NCI-H1694 treated with DMSO at 0.1 percent for 48 hours (cell line): Measurements from ENCODE around the gene MAP3K2.

ENCODE experiments used
- DNase-seq: peaks from one replicate; lab custom pipeline; 2025; lab: John Stamatoyannopoulos, UW

Gene MAP3K2

DNA sequence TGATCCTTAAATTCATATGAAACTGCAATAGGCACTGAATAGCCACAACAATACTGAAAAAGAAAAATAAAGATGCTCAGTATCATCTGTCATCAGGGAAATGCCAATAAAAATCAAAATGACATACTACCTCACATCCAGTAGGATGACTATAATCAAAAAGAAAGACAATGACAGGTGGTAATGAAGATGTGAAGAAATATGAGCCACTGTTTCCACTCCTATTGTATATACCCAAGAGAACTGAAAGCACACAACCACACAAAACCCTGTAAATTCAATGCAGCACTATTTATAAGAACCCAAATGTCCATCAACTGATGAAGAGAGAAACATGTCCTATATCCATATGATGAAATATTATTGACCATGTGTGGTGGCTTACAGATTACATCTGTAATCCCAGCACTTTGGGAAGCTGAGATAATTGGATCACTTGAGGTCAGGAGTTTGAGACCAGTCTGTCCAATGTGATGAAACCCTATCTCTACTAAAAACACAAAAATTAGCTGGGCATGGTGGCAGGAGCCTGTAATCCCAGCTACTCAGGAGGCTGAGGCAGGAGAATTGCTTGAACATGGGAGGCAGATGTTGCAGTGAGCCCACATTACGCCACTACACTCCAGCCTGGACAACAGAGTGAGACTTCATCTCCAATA, 39.9 kb downstream of the MAP3K2 start:
- DNase-seq = no peak

DNA sequence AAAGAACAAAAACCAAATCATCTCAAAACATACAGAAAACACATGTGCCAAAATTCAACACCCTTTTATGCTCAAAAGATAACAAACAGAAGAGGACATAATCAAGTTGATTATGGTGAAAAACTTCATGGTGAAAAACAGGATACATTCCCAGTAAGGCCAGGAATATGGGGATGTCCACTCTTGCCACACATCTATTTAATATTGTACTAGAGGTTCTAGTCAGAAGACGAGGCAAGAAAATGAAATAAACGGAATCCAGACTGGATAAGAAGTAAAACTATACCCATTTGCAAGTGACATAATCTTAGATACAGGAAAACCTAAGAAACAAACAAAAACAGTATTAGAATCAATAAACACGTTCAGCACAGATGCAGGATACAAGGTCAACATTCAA, 40.8 kb downstream of the MAP3K2 start:
- DNase-seq = no peak

- DNase-seq = no peak
Measured at GRCh38 chr2:127343277-127343676, 44.5 kb downstream of the MAP3K2 start.

- no peak for DNase-seq
Measured at GRCh38 chr2:127342101-127342500, 45.7 kb downstream of the MAP3K2 start.

- no peak for DNase-seq
Measured at GRCh38 chr2:127332335-127332734, 55.4 kb downstream of the MAP3K2 start.

DNA sequence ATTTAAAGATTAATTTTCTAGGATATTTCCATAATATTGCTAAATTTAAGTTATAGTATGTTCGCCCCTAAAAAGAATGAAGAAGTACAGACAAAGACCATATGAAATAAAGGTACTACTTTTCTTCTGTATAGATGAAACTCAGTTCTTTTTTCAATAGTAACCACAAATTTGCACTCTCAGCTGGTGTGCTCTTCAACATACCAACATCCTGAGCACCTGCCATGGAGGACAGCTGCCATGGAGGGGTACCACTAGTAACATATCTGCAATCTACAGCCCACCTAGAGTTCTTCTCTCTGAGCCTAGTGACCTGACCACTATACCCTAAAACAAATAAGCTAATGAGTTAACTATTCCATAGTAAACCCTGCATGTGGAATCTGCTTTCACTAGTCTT, 57.0 kb downstream of the MAP3K2 start:
- no peak for DNase-seq

- DNase-seq = no peak
Measured at GRCh38 chr2:127326289-127326945, 61.4 kb downstream of the MAP3K2 start.

- DNase-seq = peak; percentile 60
Measured at GRCh38 chr2:127324635-127325034, 63.1 kb downstream of the MAP3K2 start.

DNA sequence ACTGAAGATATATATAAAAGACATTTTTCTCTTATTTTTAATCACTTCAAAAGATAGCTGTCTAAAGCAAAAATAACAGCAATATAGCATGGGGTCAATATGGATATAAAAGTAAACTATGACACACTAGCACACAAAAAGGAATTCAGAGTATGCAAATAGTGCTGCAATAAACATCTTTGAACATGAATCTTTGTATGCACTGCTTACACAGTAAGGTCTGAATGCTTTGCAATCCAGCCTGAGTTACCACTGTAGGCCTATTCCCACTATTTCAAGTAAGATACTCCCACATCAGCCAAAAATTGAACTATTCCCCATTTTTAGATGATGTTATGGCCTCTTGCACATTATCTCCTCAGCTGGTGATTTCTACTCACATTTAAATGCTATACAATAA, 66.5 kb downstream of the MAP3K2 start:
- no peak for DNase-seq

DNA sequence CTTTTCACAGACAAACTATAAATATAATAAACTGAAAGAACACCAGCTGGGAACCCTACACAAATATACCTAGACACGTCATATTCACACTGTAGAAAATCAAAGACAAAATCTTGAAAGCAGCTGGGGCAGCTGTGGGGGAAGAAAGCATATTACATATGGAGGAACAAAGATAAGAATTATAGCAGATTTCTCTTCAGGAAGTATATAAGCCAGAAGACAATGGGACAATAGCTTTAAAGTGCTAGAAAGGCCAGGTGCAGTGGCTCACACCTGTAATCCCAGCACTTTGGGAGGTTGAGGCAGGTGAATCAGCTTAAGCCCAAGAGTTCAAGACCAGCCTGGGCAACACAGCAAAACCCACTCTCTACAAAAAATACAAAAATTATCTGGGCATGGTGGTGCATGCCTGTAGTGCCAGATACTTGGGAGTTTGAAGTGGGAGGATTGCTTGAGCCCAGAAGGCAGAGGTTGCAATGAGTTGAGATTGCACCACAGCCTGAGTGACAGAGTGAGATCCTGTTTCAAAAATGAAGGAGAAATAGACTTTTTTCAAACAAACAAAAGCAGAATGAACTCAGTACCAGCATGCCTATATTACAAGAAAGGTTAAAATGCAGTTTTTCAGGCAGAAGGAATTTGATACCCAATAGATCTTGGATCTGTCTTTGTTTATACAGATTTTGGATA, 67.0 kb downstream of the MAP3K2 start:
- no peak for DNase-seq

DNA sequence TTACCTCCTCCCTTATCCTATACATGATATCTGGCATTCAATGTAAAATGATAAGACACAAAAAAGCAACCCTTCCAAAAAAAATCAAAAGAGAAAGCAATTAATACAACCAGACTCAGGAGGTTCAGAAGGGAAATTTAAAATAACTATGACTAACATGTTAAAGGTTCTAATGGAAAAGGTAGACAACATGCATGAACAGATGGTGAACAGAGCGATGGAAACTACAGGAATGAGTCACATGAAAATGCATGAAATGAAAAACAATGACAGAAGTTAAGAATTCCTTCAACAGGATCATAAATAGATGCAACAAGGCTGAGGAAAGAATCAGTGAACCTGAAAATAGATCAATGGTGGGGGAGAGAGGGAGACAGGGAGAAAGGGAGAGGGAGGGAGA, 67.7 kb downstream of the MAP3K2 start:
- DNase-seq = no peak

DNA sequence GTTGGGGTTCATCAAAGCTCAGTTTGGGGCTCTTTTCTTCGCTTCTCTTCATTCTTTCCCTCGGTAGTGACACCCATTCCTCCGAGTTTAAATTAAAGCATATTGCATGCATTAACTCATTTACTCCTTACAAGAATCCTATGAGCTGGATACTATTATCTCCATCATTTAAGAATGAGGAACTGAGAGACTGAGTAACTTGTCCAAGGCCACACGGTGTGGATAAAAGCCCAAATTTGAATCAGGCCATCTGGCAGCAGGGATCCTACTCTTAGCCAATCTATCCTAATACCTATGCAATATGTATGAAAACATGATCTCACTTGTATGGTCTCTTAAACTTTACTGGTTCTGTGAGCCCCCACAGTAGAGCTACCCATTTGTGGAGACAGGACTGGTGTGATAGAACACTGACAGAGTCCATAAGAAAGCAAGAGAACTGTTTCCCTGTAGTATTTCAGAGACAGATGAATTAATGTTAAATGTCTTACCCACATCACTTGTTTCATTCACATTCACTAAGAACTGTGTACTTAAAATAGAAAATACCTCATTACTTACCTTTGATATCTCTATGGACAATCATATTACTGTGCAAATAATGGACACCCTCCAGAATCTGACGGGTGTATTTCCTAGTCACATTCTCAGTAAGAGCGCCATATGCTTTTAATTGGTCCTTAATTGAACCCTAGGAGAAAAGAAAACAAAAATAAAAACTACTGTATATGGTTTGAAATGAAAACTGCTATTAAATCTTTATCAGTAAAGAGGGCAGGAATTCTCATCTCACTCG, 73.4 kb downstream of the MAP3K2 start:
- DNase-seq = no peak

GRCh38 chr2:127313406-127313805, 74.4 kb downstream of the MAP3K2 start:
- DNase-seq = no peak

DNA sequence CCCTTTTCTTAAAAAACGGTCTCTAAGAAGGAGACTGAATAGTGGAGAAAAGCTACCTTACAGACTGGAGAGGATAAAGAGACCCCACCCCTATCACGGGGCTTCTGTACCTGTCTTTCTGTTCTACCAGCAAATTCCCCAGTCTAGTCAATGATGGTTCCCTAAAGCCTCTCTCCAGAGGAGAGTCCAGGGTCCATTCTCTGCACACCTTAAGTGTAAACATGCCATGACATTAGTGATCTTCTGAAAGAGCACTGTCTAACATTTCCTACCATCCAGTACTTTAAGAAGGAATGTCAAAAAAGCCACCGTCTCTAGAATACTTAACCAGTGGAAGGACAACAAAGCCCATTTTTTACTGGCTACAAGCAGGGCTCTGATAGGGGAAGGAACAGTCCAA, 76.8 kb downstream of the MAP3K2 start:
- no peak for DNase-seq

DNA sequence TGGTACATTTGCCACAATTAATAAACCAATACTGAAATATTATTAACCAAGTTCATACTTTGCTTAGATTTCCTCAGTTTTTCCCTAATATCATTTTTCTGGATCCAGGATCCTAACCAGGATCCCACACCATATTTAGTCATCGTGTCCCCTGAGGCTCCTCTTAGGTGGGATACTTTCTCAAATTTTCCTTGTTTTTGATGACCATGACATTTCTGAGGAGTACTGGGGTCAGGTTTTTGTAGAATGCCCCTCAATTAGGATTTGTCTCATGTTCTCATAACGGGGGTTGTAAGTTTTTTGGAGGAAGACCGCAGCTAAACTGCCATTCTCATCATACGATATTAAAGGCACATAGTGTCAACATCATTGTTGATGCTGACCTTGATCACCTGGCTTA, 78.3 kb downstream of the MAP3K2 start:
- no peak for DNase-seq

GRCh38 chr2:127308586-127309138, 79.1 kb downstream of the MAP3K2 start:
- DNase-seq = peak; percentile 55

DNA sequence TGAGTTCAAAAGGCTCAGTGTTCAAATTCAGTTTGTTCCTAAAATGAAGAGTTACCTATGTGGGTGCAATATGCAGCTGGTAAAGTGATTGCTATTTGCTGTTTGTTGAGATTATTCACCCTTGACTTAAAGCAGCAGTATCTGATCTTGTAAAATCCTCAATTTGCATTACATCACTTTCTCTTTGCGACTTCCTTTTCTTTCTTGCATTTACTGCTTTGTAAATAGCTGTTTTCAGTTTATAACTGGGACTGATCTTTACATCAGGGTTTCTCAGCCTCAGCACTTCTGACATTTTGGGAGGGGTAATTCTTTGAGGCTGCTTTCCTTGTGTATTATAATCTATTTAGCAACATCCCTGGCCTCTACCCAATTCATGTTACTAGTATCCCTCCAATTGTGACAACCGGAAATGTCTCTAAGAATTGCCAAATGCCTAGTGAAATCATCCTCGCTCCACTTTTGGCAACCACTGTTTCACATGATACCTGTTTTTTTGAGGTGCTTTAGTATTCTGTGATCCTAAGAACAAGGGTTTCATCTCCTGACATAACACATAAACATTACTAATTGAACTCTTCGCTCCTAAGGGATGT, 81.7 kb downstream of the MAP3K2 start:
- no peak for DNase-seq

- no peak for DNase-seq
Measured at GRCh38 chr2:127302168-127302567, 85.6 kb downstream of the MAP3K2 start.

DNA sequence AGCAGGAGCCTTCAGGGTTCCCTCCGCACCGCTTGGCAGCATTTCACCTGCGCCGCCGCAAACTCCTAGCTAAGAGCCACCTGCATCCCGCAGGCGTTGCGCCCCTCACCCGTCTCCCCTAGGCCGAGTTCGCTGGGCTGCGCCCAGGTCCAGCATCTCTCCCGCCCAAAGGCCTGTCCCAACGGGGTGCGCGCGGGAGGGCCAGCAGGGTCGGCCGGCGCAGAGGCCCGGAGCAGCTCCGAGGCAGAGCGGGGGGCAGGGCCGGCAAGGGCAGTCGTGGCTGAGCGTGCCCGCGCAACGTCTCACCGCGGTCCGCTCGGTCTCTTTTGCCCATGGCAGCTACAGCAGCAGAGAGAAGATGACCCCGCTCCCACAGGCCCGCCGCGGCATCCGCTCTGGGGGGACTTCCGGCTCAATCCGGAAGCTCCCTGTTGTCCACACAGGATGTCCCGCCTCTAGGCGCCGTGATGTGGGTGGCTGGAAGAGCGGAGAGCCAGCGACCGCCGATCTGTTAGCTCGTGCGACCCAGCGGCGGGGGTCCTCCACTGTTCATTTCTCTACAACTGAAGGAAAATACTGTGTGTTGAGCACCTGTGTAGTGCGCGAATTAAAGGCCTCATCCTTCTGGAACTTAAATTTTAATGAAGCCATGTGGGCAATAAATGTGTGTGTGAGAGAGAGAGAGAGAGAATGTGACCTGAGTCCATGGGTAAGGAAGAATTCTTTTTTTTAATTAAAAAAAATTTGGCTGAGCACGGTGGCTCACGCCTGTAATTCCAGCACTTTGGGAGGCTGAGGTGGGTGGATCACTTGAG, 93.8 kb downstream of the MAP3K2 start, which contains the start of gene ERCC3:
Gene ERCC3 (minus strand): TSS at position 397 of the 815 bp plus-strand sequence. CDS start 63 bp downstream, at position 334.
- DNase-seq = peak; percentile 85

DNA sequence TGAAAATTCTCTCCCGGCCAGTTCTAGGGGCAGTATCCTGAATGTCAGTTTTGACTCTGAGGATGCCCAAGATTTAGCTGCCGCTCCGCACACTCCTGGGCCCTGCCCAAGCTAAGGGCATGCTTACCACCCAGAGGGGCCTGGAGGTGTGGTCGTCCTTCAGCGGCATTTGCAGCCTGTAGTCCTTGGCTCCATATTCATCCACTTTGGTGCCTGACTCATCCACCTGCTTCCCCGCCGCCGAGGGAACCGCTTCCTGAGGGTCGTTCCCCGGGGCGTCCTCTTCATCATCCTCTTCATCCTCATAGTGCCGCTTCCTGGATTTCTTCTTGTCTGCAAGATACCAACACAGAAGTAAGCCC, 94.4 kb downstream of the MAP3K2 start:
- no peak for DNase-seq

GRCh38 chr2:127288274-127288673, 99.5 kb downstream of the MAP3K2 start:
- no peak for DNase-seq
